Measurements from ENCODE around the gene RSL24D1.
"Not testable (repeated sequence)": the region's sequence is repeated elsewhere in the genome, so short reads cannot be mapped to it uniquely, and the experiment has no call there.

RSL24D1 gene

DNA sequence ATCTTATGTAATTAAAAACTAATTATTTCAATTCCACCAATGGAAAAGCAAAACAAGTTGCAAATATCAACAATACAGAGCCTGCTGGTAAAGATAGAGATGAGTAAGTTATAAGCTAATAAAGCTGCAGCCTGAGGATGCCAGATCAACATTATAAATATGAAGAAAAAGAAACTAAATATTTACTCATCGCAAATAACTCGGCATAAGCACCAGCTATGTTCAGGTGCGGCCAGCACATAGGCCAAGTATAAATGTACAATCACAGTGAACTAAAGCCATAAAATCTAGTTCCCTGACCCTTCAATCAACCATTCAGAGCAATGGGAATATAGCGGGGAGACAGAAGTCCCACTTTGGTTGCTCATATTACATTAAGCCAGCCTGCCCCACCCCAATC, 7.7 kb upstream of the RSL24D1 start:
- no peak for DNase-seq (ENCODE audit: low spot score)

GRCh38 chr15:55202206-55202605, 5.5 kb upstream of the RSL24D1 start:
- DNase-seq (ENCODE audit: low spot score) = no peak

DNA sequence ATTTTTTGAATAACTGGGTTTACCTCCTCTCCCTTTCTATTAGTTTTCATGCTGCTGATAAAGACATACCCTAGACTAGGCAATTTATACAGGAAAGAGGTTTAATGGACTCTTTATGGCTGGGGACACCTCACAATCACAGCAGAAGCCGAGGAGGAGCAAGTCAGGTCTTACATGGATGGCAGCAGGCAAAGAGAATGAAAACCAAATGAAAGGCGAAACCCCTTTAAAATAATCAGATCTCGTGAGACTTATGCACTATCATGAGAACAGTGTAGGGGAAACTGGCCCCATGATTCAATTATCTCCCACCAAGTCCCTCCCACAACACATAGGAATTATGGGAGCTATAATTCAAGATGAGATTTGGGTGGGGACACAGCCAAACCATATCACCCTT, 2.0 kb upstream of the RSL24D1 start:
- DNase-seq (ENCODE audit: low spot score) = no peak

DNA sequence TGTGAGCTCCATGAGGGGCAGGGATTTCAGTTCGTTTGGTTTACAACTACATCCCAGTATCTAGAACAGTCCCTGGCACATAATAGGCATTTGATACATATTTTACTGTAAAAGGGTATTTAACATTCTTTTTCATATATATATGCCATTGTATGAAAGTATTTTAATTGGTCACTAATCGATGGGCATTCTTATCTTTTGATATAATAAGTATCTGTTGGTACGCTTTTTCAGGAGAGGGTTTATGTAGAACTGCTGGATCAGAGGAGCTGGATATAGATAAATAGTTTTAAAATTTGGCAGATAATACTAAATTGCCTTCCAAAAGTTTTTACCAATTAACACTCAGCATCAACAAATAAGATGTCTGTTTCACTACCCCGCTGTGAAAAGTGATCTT, 978 bp upstream of the RSL24D1 start:
- DNase-seq (ENCODE audit: low spot score) = no peak

- DNase-seq (ENCODE audit: low spot score) = no peak
Measured at GRCh38 chr15:55197362-55197705, 593 bp upstream of the RSL24D1 start.

DNA sequence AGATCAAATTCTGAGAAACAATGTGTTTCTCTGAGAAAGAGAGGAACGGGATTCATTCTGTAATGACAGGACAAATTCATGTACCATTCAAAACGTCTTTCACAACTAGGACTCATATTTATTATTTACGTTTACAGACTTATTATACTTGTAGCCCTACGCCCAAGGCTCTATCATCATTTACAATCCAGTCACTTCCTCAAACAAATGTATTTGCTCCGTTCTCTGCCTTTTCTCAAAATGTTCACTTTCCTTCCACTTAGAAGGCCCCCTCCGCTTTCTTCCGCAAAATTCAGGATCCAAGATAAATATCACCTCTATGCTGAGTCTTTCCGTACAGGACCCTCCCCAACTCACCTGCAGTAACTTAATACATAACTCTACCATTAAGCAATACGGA, 745 bp downstream of the RSL24D1 start:
- no peak for DNase-seq (ENCODE audit: low spot score)

DNA sequence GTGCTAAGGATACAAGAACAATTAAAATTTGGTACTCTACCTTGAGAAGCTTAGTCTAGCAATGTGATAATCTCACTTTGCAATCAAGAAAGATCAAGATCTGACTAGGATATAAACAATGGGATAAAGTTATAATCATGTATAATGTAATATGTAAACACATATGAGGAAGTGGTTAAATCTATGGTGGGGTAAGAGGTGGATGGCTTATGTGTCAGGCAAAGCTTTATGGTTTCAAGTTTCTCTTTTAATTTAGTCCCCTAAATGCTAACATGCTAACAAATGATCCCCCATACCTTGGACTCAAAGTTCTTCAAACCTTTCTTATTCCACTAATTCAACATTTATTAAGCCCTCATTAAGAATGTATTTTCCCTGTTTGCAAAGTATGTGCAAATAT, 2.5 kb downstream of the RSL24D1 start:
- DNase-seq (ENCODE audit: low spot score) = no peak

GRCh38 chr15:55186331-55186730, 10.4 kb downstream of the RSL24D1 start:
- no peak for DNase-seq (ENCODE audit: low spot score)

- DNase-seq (ENCODE audit: low spot score) = no peak
Measured at GRCh38 chr15:55183679-55184078, 13.1 kb downstream of the RSL24D1 start.

DNA sequence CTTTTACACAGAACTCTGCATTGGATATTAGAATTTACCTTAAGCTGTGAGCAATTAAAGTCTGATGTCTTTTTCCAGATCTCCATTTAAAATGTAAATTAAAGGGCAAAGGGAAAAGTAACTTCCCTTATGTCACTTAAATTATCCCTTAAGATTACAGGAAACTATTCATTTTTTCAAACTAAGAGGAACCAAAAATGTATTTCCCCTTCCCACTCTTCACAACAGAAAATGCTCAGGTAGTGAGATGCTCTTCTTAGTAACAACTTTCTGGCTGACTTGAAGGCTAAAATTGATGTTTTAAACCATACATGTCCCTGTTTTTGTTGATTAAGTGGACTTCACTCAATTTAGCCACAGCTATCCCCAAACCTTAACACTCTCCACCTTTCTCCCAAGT, 17.6 kb downstream of the RSL24D1 start:
- DNase-seq (ENCODE audit: low spot score) = no peak

- DNase-seq (ENCODE audit: low spot score) = no peak
Measured at GRCh38 chr15:55170361-55170760, 26.4 kb downstream of the RSL24D1 start.

GRCh38 chr15:55168350-55168974, 28.3 kb downstream of the RSL24D1 start:
- DNase-seq (ENCODE audit: low spot score) = peak; percentile 70

- DNase-seq (ENCODE audit: low spot score) = no peak
Measured at GRCh38 chr15:55164284-55164683, 32.5 kb downstream of the RSL24D1 start.

GRCh38 chr15:55151631-55152030, 45.1 kb downstream of the RSL24D1 start:
- no peak for DNase-seq (ENCODE audit: low spot score)

DNA sequence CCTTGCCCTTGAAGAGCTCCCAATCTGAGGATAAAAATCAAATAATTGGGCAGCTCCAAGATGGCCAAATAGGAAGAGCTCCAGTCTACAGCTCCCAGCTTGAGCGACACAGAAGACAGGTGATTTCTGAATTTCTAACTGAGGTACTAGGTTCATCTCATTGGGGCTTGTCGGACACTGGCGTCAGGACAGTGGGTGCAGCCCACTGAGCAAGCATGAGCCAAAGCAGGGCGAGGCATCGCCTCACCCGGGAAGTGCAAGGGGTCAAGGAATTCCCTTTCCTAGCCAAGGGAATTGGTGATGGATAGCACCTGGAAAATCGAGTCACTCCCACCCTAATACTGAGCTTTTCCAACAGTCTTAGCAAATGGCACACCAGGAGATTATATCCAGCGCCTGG, 53.6 kb downstream of the RSL24D1 start:
- not testable (repeated sequence) for DNase-seq (ENCODE audit: low spot score)

DNA sequence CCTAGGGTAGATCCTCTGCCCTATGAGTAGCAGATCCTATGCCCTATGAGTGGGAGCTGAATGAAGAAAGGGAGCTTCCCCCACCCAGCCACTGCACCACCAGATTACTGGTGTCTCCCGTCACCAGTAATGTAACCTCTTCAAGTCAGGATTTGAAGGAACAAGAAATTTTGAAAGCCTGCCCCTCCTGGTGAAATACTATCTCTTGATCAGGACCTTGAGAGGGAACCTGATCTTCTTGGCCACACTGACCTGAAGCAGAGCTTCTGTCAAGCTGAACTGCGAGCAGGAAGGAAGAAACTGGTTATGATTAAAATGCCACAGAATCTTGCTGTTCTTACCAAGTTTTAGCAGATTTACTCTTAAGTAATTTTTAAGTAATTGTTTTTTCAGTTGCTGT, 62.8 kb downstream of the RSL24D1 start:
- no peak for DNase-seq (ENCODE audit: low spot score)

DNA sequence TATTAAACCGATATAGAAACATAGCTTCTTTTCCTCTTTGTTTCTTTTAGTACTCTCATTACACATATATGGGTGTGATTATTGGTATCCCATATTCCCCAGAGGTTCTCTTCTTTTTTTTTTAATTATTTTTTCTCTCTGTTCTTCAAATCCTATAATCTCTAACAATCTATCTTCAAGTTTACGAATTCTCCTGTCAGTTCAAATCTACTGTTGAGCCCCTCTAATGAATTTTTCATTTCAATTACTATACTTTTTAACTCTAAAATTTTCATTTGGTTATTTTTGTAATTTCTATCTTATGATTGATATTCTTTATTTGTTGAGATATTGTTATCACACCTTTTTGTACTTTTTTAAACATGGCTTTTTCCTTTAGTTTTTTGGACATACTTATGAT, 64.1 kb downstream of the RSL24D1 start:
- no peak for DNase-seq (ENCODE audit: low spot score)
